H1 (cell line): ENCODE measurements around the gene USP24. TPM values are rescaled to one million over a fixed set of nuclear protein-coding genes. Genes with fewer than 3 reads are reported as not detected.

Experiments
- CTCF ChIA-PET: fragments of 300-600 bp; sonication (Branson Sonifier 250); formaldehyde crosslinking; loops from one replicate; lab custom pipeline; 2021; ENCODE audit not compliant: partially characterized antibody; lab: Charles Lee
- POLR2A ChIA-PET: fragments of 300-600 bp; sonication (Branson Sonifier 250); formaldehyde crosslinking; loops from one replicate; lab custom pipeline; 2021; ENCODE audit warnings: inconsistent platforms; ENCODE audit not compliant: partially characterized antibody; lab: Charles Lee
- DNase-seq, 2 experiments: peaks; one replicate each; pipeline versions ENCODE4 v3.0.0 to v3.0.0-alpha.2; 2010 to 2022; ENCODE audit warnings: low spot score in 2 of 2, low read depth in 1 of 2, mixed read lengths in 1 of 2
- FAIRE-seq: peaks from 2 replicates; lab custom pipeline; 2011; peaks lifted over from hg19 to GRCh38; lab: Jason Lieb, UNC
- H2AFZ ChIP-seq: 2 replicates; pipeline ENCODE4 v1.8.1; 2012; ENCODE audit warnings: low read length, inconsistent platforms
- H2AK5ac ChIP-seq: 2 replicates; pipeline ENCODE4 v1.6.1; 2013; ENCODE audit warnings: low read depth, low read length
- H2BK120ac ChIP-seq: replicated peaks from 2 replicates; pipeline ENCODE3; 2013; ENCODE audit warnings: low read depth, low read length, inconsistent platforms
- H2BK12ac ChIP-seq: 2 replicates; pipeline ENCODE4 v1.6.1; 2013; ENCODE audit warnings: low read depth, low read length
- H2BK15ac ChIP-seq: 2 replicates; pipeline ENCODE4 v1.6.1; 2013; ENCODE audit warnings: low read length
- H2BK20ac ChIP-seq: 2 replicates; pipeline ENCODE4 v1.6.1; 2013; ENCODE audit warnings: low read length
- H2BK5ac ChIP-seq: 2 replicates; pipeline ENCODE4 v1.6.1; 2013; ENCODE audit warnings: low read depth, low read length
- H3K14ac ChIP-seq: 2 replicates; pipeline ENCODE4 v1.6.1; 2013; ENCODE audit warnings: inconsistent platforms; ENCODE audit not compliant: insufficient read length
- H3K18ac ChIP-seq: 2 replicates; pipeline ENCODE4 v1.6.1; 2013; ENCODE audit warnings: low read length; ENCODE audit errors: extremely low read depth
- H3K23ac ChIP-seq: 2 replicates; pipeline ENCODE4 v1.6.1; 2013; ENCODE audit warnings: inconsistent platforms; ENCODE audit not compliant: insufficient read length
- H3K23me2 ChIP-seq: 2 replicates; pipeline ENCODE4 v1.6.1; 2013; ENCODE audit warnings: low read depth, low read length
- H3K27ac ChIP-seq: 2 replicates; pipeline ENCODE4 v1.6.1; 2011; ENCODE audit warnings: low read depth, low read length, inconsistent platforms
- H3K27me3 ChIP-seq, 4 experiments: replicated peaks in 1 of 4; 1 replicate in 1 of 4; 2 replicates in 3 of 4; pipeline versions ENCODE4 v1.6.1 to v1.8.1; 2011 to 2013; ENCODE audit warnings: low read length in 3 of 4, mild to moderate bottlenecking in 3 of 4, inconsistent platforms in 2 of 4, mixed read lengths in 2 of 4, moderate library complexity in 1 of 4; ENCODE audit not compliant: control insufficient read depth in 3 of 4, insufficient read depth in 3 of 4; ENCODE audit errors: extremely low read depth in 1 of 4
- H3K36me3 ChIP-seq, 4 experiments: 2 replicates each; pipeline versions ENCODE4 v1.6.1 to v1.8.1; 2011 to 2013; ENCODE audit warnings: mild to moderate bottlenecking in 4 of 4, low read length in 3 of 4, moderate library complexity in 2 of 4, control low read depth in 1 of 4, inconsistent platforms in 1 of 4; ENCODE audit not compliant: insufficient read depth in 4 of 4, control insufficient read depth in 2 of 4
- H3K4ac ChIP-seq: replicated peaks from 2 replicates; pipeline ENCODE3; 2013; ENCODE audit warnings: low read length, low read depth, mixed read lengths, inconsistent platforms; ENCODE audit not compliant: insufficient read length
- H3K4me1 ChIP-seq, 4 experiments: replicated peaks in 1 of 4; 1 replicate in 1 of 4; 2 replicates in 3 of 4; pipeline versions ENCODE4 v1.6.1 to v1.8.1; 2011 to 2013; ENCODE audit warnings: low read length in 3 of 4, inconsistent platforms in 2 of 4, mixed read lengths in 1 of 4; ENCODE audit not compliant: insufficient read depth in 4 of 4, control insufficient read depth in 3 of 4
- H3K4me2 ChIP-seq, 2 experiments: 2 replicates each; pipeline versions ENCODE4 v1.6.1 to v1.8.1; 2011 to 2013; ENCODE audit warnings: low read depth in 2 of 2, low read length in 2 of 2, control low read depth in 1 of 2, inconsistent platforms in 1 of 2, mild to moderate bottlenecking in 1 of 2; ENCODE audit not compliant: insufficient read depth in 1 of 2
- H3K4me3 ChIP-seq, 4 experiments: fragments of 200-600, 300-600 bp in 1 of 4; sonication (generic), shearing (Covaris generic), sonication (Bioruptor Twin) in 1 of 4; 2 replicates each; pipeline versions ENCODE4 v1.5.1 to v1.8.1; 2011 to 2016; ENCODE audit warnings: low read length in 4 of 4, low read depth in 3 of 4, control low read depth in 2 of 4, inconsistent platforms in 2 of 4, mild to moderate bottlenecking in 2 of 4, mixed read lengths in 1 of 4, moderate library complexity in 1 of 4; ENCODE audit not compliant: insufficient read depth in 2 of 4; ENCODE audit errors: extremely low read depth in 1 of 4
- H3K56ac ChIP-seq: replicated peaks from 2 replicates; pipeline ENCODE3; 2013; ENCODE audit warnings: low read depth, mild to moderate bottlenecking, mixed read lengths, low read length, inconsistent platforms; ENCODE audit not compliant: insufficient read length
- H3K79me1 ChIP-seq: 2 replicates; pipeline ENCODE4 v1.6.1; 2013; ENCODE audit warnings: low read depth, low read length, control low read depth
- H3K79me2 ChIP-seq, 2 experiments: 2 replicates each; pipeline versions ENCODE4 v1.6.1 to v1.8.1; 2012 to 2013; ENCODE audit warnings: low read length in 2 of 2, mild to moderate bottlenecking in 2 of 2, inconsistent platforms in 1 of 2; ENCODE audit not compliant: insufficient read depth in 2 of 2, control insufficient read depth in 1 of 2
- H3K9ac ChIP-seq, 4 experiments: replicated peaks in 1 of 4; 1 replicate in 1 of 4; 2 replicates in 3 of 4; pipeline versions ENCODE4 v1.6.1 to v1.8.1; 2011 to 2013; ENCODE audit warnings: low read depth in 3 of 4, low read length in 3 of 4, control low read depth in 2 of 4, mild to moderate bottlenecking in 2 of 4, moderate library complexity in 2 of 4, inconsistent platforms in 1 of 4; ENCODE audit errors: extremely low read depth in 1 of 4
- H3K9me3 ChIP-seq, 2 experiments: 2 replicates each; pipeline versions ENCODE4 v1.6.1 to v1.8.1; 2012 to 2013; ENCODE audit warnings: mild to moderate bottlenecking in 2 of 2, moderate library complexity in 2 of 2, control low read depth in 1 of 2, inconsistent platforms in 1 of 2, low read depth in 1 of 2, low read length in 1 of 2, mixed read lengths in 1 of 2; ENCODE audit not compliant: insufficient read depth in 2 of 2
- H4K20me1 ChIP-seq, 2 experiments: replicated peaks in 1 of 2; 2 replicates each; pipeline versions ENCODE3 to v1.8.1; 2011 to 2013; ENCODE audit warnings: inconsistent platforms in 2 of 2, low read length in 2 of 2, mild to moderate bottlenecking in 1 of 2; ENCODE audit not compliant: insufficient read depth in 2 of 2, control insufficient read depth in 1 of 2
- H4K5ac ChIP-seq: 2 replicates; pipeline ENCODE4 v1.6.1; 2013; ENCODE audit warnings: low read length, low read depth, mixed read lengths, inconsistent platforms; ENCODE audit not compliant: insufficient read length
- H4K8ac ChIP-seq: 2 replicates; pipeline ENCODE4 v1.8.0; 2013; ENCODE audit warnings: mild to moderate bottlenecking, moderate library complexity, low read length, inconsistent platforms; ENCODE audit not compliant: insufficient read depth; ENCODE audit errors: extremely low read depth
- H4K91ac ChIP-seq: replicated peaks from 2 replicates; pipeline ENCODE3; 2013; ENCODE audit warnings: low read length, mixed read lengths, inconsistent platforms; ENCODE audit not compliant: insufficient read length
- ASH2L ChIP-seq: fragments of 200-600, 300-600 bp; sonication (generic); IDR thresholded peaks from one replicate; pipeline ENCODE4 v1.7.1; 2017; ENCODE audit warnings: low read length
- CHD1 ChIP-seq: IDR thresholded peaks from 2 replicates; pipeline ENCODE4 v1.6.1; 2012; ENCODE audit warnings: low read depth, low read length, improper control_type of control experiment
- GTF2F1 ChIP-seq: IDR thresholded peaks from 2 replicates; pipeline ENCODE4 v1.6.1; 2012; ENCODE audit warnings: low read depth, low read length, improper control_type of control experiment, borderline replicate concordance
- KDM5A ChIP-seq: fragments of 200-600 bp; IDR thresholded peaks from 2 replicates; pipeline ENCODE4 v1.7.1; 2012; ENCODE audit warnings: mild to moderate bottlenecking, low read length, inconsistent platforms, mixed read lengths
- PHF8 ChIP-seq: fragments of 200-600 bp; sonication (generic); conservative IDR thresholded peaks from 2 replicates; pipeline ENCODE4 v1.7.1; 2012; ENCODE audit warnings: low read depth, mild to moderate bottlenecking, inconsistent platforms, low read length, moderate library complexity
- POLR2A ChIP-seq, 2 experiments: IDR thresholded peaks; 1 replicate in 1 of 2; 2 replicates in 1 of 2; pipeline ENCODE4 v1.6.1; 2011; ENCODE audit warnings: low read depth in 2 of 2, low read length in 2 of 2, mild to moderate bottlenecking in 2 of 2; ENCODE audit errors: control extremely low read depth in 1 of 2
- POLR2AphosphoS5 ChIP-seq: IDR thresholded peaks from 2 replicates; pipeline ENCODE4 v1.6.1; 2011; ENCODE audit warnings: low read depth, low read length
- RAD21 ChIP-seq, 2 experiments: IDR thresholded peaks in 1 of 2; conservative IDR thresholded peaks in 1 of 2; 2 replicates each; pipeline ENCODE4 v1.6.1; 2011; ENCODE audit warnings: low read depth in 2 of 2, low read length in 2 of 2, improper control_type of control experiment in 1 of 2, inconsistent platforms in 1 of 2, mild to moderate bottlenecking in 1 of 2, moderate library complexity in 1 of 2
- SAP30 ChIP-seq: fragments of 300-600 bp; sonication (generic); IDR thresholded peaks from 2 replicates; pipeline ENCODE4 v1.7.1; 2012; ENCODE audit warnings: low read length, moderate library complexity, mild to moderate bottlenecking, inconsistent platforms; ENCODE audit not compliant: insufficient read depth, insufficient replicate concordance
- SIRT6 ChIP-seq: IDR thresholded peaks from one replicate; pipeline ENCODE4 v1.7.1; 2012; ENCODE audit warnings: low read length, inconsistent platforms
- SRF ChIP-seq: IDR thresholded peaks from 2 replicates; pipeline ENCODE4 v1.6.1; 2011; ENCODE audit warnings: mild to moderate bottlenecking, low read depth, low read length, moderate library complexity
- TAF1 ChIP-seq: IDR thresholded peaks from 2 replicates; pipeline ENCODE4 v1.6.1; 2011; ENCODE audit warnings: mild to moderate bottlenecking, low read depth, low read length
- TAF7 ChIP-seq: optimal IDR thresholded peaks from 2 replicates; pipeline ENCODE3; 2011; ENCODE audit warnings: low read depth, mild to moderate bottlenecking, inconsistent platforms, low read length, moderate library complexity, borderline replicate concordance
- TCF12 ChIP-seq: IDR thresholded peaks from 2 replicates; pipeline ENCODE4 v1.6.1; 2011; ENCODE audit warnings: low read depth, mild to moderate bottlenecking, low read length
- WGBS, 2 experiments: shearing (Covaris generic) in 1 of 2; methylation state at CpG; one replicate each; pipeline versions ENCODE4 v1.1.6 to v1.1.7; 2013 to 2015; ENCODE audit warnings: low lambda C conversion rate in 2 of 2, mixed read lengths in 2 of 2, inconsistent platforms in 1 of 2, low coverage in 1 of 2, missing lambda C conversion rate in 1 of 2; ENCODE audit not compliant: insufficient replicate concordance in 2 of 2, insufficient coverage in 1 of 2, insufficient read length in 1 of 2; ENCODE audit errors: extremely low coverage in 1 of 2, missing lambda C conversion rate in 1 of 2; 5-methylcytosine and 5-hydroxymethylcytosine counted together
- polyA plus RNA-seq, 7 experiments: library from polyadenylated mRNA; depleted of rRNA in 3 of 7; stranded (reverse) in 5 of 7; unstranded in 2 of 7; fragments of >200 nt in 5 of 7; fragments of 200-250 nt in 2 of 7; gene quantifications; 1 replicate in 5 of 7; 2 replicates in 1 of 7; 4 replicates in 1 of 7; pipeline versions ENCODE4 v1.2.1 to v1.2.3, GENCODE V29; 2011 to 2013; ENCODE audit warnings: missing spikeins in 2 of 7, mixed read lengths in 2 of 7
- total RNA-seq: library from RNA; stranded (reverse); fragmentation: NEBNext Ultra II Directional; extraction: Animal tissue kit (Norgen Biotek cat#: 25700); gene quantifications from 2 replicates; pipeline ENCODE4 v1.2.1, GENCODE V29; 2021

The USP24 gene
- total and polyA plus RNA-seq, 2 of the 8 experiments (the other 6 are each of a cell fraction or from before 2014, with no cell fraction given): 11.1 to 34.6 TPM

DNA sequence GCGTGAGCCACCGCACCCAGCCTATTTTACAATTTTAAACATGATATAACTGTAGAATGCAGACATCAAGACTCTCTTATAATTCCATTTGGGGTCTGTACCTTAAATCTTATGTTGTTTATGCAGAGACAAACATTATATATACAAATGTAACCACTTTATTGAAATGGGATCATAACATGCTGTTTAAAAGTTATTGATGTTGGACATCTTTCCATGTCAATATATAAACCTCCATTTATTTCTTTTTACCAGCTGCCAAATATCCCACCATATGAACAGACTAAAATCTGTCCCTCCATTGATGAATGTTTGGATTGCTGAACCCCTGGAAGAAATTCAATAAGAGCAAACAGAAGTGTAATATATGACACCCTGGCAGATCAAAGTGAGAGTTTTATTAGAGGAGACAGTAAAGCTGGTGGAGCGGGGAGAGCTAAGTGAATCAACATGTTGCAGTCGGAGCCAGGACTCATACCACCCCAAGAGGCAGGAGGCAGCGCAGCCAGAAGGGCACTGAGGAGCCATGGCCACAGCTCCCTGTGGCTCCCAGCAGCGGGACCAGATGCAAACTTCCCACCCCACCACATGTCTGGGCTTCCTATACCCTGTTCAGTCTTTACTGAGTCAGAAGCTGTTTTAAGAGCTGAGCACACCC, 180.6 kb downstream of the USP24 start:
- no peak for DNase-seq
- no peak for TF ChIP-seq POLR2A (IDR thresholded peaks at IDR 0.05; ENCODE audit: control extremely low read depth in 1 of 2, low read depth in 2 of 2, low read length in 2 of 2)
- no peak for TF ChIP-seq SIRT6
- no peak for TF ChIP-seq TAF1
- no peak for TF ChIP-seq TCF12
- no peak for TF ChIP-seq POLR2AphosphoS5
- no peak for TF ChIP-seq TAF7
- no peak for TF ChIP-seq GTF2F1
- no peak for TF ChIP-seq SAP30
- TF ChIP-seq PHF8: no peak
- TF ChIP-seq KDM5A: no peak
- TF ChIP-seq RAD21 (IDR thresholded peaks at IDR 0.05 in 1 of 2, conservative IDR thresholded peaks at IDR 0.05 in 1 of 2; ENCODE audit: low read depth in 2 of 2, low read length in 2 of 2): no peak
- no peak for TF ChIP-seq SRF
- no peak for TF ChIP-seq ASH2L
- TF ChIP-seq CHD1: no peak

More for the DNA sequence above, 180.6 kb downstream of the USP24 start:
- Histone ChIP-seq H2BK15ac (no peak overlapping the region), H4K20me1 (no peaks in the 10 kb centered on the region), H3K23me2 (peaks cover 4% of the 10 kb centered on the region; the same call in 1 of the 2 replicates), H3K4ac (no peak overlapping the region), H2AFZ (no peak overlapping the region), H3K4me1 (peaks cover 0 to 4% (median 3%) of the 10 kb centered on the region in 4 experiments; a peak in 5 of 7 replicates), H3K14ac (no peak overlapping the region), H2BK5ac (no peak overlapping the region), H2AK5ac (peak overlapping the region; percentile 19; the same call in 1 of the 2 replicates), H2BK12ac (no peak overlapping the region), H2BK20ac (no peak overlapping the region), H3K9me3 (no peaks in the 10 kb centered on the region), H3K56ac (no peak overlapping the region), H4K8ac (no peak overlapping the region), H3K79me2 (no peaks in the 10 kb centered on the region), H3K27me3 (peaks cover 6 to 21% (median 20%) of the 10 kb centered on the region in 4 experiments), H3K4me2 (no peak overlapping the region), H2BK120ac (no peak overlapping the region), H3K36me3 (no peaks in the 10 kb centered on the region), H3K18ac (no peak overlapping the region), H3K9ac (no peak overlapping the region), H4K91ac (no peak overlapping the region), H3K79me1 (no peaks in the 10 kb centered on the region), H3K23ac (no peak overlapping the region), H3K4me3 (no peak overlapping the region), H3K27ac (no peak overlapping the region), H4K5ac (no peak overlapping the region)
- WGBS, 2 experiments: 89% methylated on average over 6 of the region's 6 CpGs; no CpG with 5 or more reads in 1 of the 2 experiments
- ChIA-PET CTCF (interaction anchor here (0.7 to 4.9 kb wide), 11 partner anchors 13 to 90 kb away, joined by 3 to 50 read pairs (median 4); no protein-coding TSS in a partner anchor), POLR2A (no interaction called here)
- no peak for FAIRE-seq
